ENCODE measurements around the gene MEI4. TPM values are rescaled to one million over a fixed set of nuclear protein-coding genes. Genes with fewer than 3 reads are reported as not detected.

Gene MEI4
- total RNA-seq, 2 donors from 2014 or later, result not detected

GRCh38 chr6:77763124-77763523 is 110.3 kb downstream of the MEI4 start:
- Histone ChIP-seq H3K4me1 (ENCODE audit: control insufficient read depth in 1 of 2, low read depth in 2 of 2) (no peaks in the 10 kb centered on the region), H3K4me3 (no peak overlapping the region), H3K27me3 (replicated peaks; ENCODE audit: insufficient read depth) (no peaks in the 10 kb centered on the region), H3K9me3 (no peaks in the 10 kb centered on the region), H3K27ac (no peak overlapping the region), H3K36me3 (no peaks in the 10 kb centered on the region)
- ATAC-seq (ENCODE audit: insufficient number of reproducible peaks, low FRiP score, low read depth) (no peak), DNase-seq (ENCODE audit: low spot score) (no peak)
- no peak for TF ChIP-seq CTCF (IDR thresholded peaks at IDR 0.05)

GRCh38 chr6:77764364-77764763 is 111.5 kb downstream of the MEI4 start:
- Histone ChIP-seq H3K9me3 (no peaks in the 10 kb centered on the region), H3K4me3 (no peak overlapping the region), H3K36me3 (no peaks in the 10 kb centered on the region), H3K27me3 (replicated peaks; ENCODE audit: insufficient read depth) (no peaks in the 10 kb centered on the region), H3K27ac (no peak overlapping the region), H3K4me1 (ENCODE audit: control insufficient read depth in 1 of 2, low read depth in 2 of 2) (no peaks in the 10 kb centered on the region)
- DNase-seq (ENCODE audit: low spot score), result no peak
- ATAC-seq (ENCODE audit: insufficient number of reproducible peaks, low FRiP score, low read depth), result no peak
- no peak for TF ChIP-seq CTCF (IDR thresholded peaks at IDR 0.05)

- no peak for DNase-seq (ENCODE audit: low spot score)
- no peaks in the 10 kb centered on the region for H3K9me3 ChIP-seq
Observed at GRCh38 chr6:77773157-77773822, 120.5 kb downstream of the MEI4 start.

GRCh38 chr6:77774457-77774856 is 121.6 kb downstream of the MEI4 start:
- TF ChIP-seq CTCF (IDR thresholded peaks at IDR 0.05), result no peak
- Histone ChIP-seq H3K27me3 (replicated peaks; ENCODE audit: insufficient read depth) (no peaks in the 10 kb centered on the region), H3K4me1 (ENCODE audit: control insufficient read depth in 1 of 2, low read depth in 2 of 2) (no peaks in the 10 kb centered on the region), H3K4me3 (no peak overlapping the region), H3K9me3 (no peaks in the 10 kb centered on the region), H3K36me3 (no peaks in the 10 kb centered on the region), H3K27ac (no peak overlapping the region)
- no peak for DNase-seq (ENCODE audit: low spot score)
- ATAC-seq (ENCODE audit: insufficient number of reproducible peaks, low FRiP score, low read depth), result no peak

More at GRCh38 chr6:77773157-77773822, 120.5 kb downstream of the MEI4 start:
- no peak for ATAC-seq (ENCODE audit: insufficient number of reproducible peaks, low FRiP score, low read depth)
- no peaks in the 10 kb centered on the region for H3K36me3 ChIP-seq
- TF ChIP-seq CTCF (IDR thresholded peaks at IDR 0.05), result no peak
- no peak overlapping the region for H3K27ac ChIP-seq
- no peak overlapping the region for H3K4me3 ChIP-seq
- H3K4me1 ChIP-seq (ENCODE audit: control insufficient read depth in 1 of 2, low read depth in 2 of 2), result no peaks in the 10 kb centered on the region
- no peaks in the 10 kb centered on the region for H3K27me3 ChIP-seq (replicated peaks; ENCODE audit: insufficient read depth)

- Histone ChIP-seq H3K4me3 (no peak overlapping the region), H3K9me3 (no peaks in the 10 kb centered on the region), H3K36me3 (no peaks in the 10 kb centered on the region), H3K27me3 (replicated peaks; ENCODE audit: insufficient read depth) (no peaks in the 10 kb centered on the region), H3K27ac (no peak overlapping the region), H3K4me1 (ENCODE audit: control insufficient read depth in 1 of 2, low read depth in 2 of 2) (no peaks in the 10 kb centered on the region)
- DNase-seq (ENCODE audit: low spot score) (no peak), ATAC-seq (ENCODE audit: insufficient number of reproducible peaks, low FRiP score, low read depth) (no peak)
- no peak for TF ChIP-seq CTCF (IDR thresholded peaks at IDR 0.05)
Observed at GRCh38 chr6:77776441-77776840, 123.6 kb downstream of the MEI4 start.
